AG09319 (cell line): Measurements from ENCODE around the gene EVL.
A peak's percentile ranks its signal among the peaks of the same experiment; 100 is the strongest.
"Not testable (repeated sequence)": the region's sequence is repeated elsewhere in the genome, so short reads cannot be mapped to it uniquely, and the experiment has no call there.

Experiments used
- DNase-seq: peaks from one replicate; pipeline ENCODE4 v3.0.0-alpha.2; 2010; ENCODE audit warnings: low read depth; ENCODE audit errors: extremely low read depth
- TF ChIP-seq, protein P1 (sequence below): IDR thresholded peaks from 2 replicates; pipeline ENCODE4 v1.5.1; 2011; ENCODE audit warnings: low read depth, mild to moderate bottlenecking, inconsistent platforms, low read length, moderate library complexity

The EVL gene

DNA sequence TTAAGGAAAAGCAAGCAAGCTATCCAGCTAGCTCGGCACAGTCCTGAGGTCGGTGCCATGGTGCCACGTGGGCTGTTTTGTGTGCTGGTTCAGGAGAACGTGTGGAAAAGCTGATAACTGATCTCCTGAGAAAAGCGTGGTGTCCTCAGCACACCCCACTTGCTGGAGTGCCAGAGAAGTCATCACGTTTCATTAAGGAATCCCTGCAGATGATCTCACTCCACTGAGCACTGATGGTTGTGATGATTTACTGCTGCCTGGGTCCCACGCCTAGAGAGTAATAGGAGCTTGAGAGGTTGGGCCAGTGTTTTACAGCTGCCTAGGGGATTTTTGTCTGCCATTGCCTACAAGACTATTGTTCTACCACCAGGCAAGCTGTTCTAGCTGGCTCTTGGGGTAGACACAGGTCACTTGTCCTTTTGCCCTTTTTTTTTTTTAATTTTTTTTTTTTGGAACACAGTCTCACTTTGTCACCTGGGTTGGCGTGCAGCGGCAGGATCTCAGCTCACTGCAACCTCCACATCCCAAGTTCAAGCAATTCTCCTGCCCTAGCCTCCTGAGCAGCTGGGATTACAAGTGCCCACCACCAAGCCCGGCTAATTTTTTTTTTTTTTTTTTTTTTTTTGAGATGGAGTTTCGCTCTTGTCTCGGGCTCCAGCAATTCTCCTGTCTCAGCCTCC lies 42.3 kb upstream of the EVL start:
- TF ChIP-seq, protein P1, sequence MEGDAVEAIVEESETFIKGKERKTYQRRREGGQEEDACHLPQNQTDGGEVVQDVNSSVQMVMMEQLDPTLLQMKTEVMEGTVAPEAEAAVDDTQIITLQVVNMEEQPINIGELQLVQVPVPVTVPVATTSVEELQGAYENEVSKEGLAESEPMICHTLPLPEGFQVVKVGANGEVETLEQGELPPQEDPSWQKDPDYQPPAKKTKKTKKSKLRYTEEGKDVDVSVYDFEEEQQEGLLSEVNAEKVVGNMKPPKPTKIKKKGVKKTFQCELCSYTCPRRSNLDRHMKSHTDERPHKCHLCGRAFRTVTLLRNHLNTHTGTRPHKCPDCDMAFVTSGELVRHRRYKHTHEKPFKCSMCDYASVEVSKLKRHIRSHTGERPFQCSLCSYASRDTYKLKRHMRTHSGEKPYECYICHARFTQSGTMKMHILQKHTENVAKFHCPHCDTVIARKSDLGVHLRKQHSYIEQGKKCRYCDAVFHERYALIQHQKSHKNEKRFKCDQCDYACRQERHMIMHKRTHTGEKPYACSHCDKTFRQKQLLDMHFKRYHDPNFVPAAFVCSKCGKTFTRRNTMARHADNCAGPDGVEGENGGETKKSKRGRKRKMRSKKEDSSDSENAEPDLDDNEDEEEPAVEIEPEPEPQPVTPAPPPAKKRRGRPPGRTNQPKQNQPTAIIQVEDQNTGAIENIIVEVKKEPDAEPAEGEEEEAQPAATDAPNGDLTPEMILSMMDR = no peak
- DNase-seq = no peak

DNA sequence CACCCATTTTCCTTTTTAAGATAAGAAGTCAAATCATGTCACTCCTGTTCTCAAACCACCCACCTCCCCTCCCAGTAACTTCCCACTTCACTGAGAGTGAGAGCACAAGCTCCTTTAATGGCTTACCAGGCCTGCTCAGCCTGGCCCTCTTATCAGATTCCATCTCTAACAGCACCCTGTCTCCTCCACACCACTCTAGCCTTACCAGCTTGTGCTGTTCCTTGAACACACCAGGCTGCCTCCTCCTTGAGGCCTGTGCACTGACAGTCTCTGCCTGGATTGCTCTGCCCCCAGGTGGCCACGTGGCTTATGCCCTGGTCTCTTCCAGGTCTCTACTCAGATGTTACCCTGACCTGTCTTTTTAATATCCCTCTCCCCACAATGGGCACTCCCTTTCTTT lies 40.1 kb upstream of the EVL start:
- DNase-seq = no peak
- TF ChIP-seq, protein P1 = peak; percentile 34

DNA sequence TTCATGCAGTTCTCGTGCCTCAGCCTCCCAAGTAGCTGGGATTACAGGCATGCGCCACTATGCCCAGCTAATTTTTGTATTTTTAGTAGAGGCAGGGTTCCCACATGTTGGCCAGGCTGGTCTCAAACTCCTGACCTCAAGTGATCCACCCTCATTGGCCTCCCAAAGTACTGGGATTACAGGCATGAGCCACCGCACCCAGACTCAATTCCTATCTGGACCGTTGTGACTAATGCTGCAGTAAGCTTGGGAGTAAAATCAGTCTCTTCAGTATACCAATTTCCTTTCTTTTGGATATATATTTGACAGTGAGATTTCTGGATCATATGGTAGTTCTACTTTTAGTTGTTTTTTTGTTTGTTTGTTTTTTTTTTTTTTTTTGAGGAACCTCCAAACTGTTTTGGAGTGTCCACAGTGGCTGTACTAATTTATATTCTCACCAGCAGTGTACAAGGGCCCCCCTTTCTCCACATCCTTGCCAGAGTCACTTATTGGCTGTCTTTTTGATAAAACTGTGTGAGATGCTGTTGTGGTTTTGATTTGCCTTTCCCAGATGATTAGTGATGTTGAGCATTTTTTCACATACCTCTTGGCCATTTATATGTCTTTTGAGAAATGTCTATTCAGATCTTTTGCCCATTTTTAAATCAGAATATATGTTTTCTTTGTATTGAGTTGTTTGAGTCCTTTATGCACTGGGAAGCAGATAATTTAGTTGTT lies 37.3 kb upstream of the EVL start:
- TF ChIP-seq, protein P1 = no peak
- DNase-seq = no peak

DNA sequence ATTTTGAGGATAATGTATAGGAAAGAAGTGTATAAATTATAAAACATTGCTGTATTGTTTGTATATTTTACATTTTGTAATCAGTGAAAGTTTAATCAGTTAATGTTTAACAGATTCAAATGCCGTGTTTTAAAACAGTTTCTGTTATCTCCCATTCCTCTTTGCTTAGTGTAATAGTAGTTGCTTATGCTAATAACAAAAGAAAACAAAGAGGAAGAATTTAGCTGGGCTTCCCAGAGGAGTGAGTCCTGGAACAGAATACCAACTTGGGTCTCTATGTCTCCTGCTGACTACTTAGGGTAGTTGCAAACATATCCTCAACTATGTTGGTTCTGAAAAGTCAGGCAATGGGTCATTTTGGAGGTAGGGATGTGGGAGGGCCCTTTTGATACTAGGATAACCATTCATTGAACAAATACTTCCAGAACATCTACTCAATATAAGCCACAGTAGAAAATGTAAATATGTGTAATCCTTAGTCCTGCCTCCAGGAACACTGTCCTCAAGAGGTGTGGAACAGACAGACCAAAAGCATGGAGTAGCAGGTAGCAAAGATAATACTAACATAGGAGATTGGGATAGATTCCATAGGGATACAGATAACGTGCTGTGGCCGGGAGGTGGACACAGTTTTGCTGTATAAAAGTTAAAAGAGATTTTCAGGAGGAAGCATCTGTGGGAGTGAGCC lies 36.1 kb upstream of the EVL start:
- DNase-seq = no peak
- TF ChIP-seq, protein P1 = no peak

DNA sequence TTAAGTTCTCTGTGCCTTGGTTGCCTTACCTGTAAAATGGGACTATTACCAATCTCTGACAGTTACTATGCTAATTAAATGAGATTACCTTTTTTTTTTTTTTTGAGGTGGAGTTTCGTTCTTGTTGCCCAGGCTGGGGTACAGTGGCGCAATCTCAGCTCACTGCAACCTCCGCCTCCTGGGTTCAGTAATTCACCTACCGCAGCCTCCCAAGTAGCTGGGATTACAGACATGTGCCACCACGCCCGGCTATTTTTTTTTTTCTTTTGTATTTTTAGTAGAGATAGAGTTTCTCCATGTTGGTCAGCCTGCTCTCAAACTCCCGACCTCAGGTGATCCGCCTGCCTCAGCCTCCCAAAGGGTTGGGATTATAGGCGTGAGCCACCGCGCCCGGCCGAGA lies 35.2 kb upstream of the EVL start:
- DNase-seq = not testable (repeated sequence)

DNA sequence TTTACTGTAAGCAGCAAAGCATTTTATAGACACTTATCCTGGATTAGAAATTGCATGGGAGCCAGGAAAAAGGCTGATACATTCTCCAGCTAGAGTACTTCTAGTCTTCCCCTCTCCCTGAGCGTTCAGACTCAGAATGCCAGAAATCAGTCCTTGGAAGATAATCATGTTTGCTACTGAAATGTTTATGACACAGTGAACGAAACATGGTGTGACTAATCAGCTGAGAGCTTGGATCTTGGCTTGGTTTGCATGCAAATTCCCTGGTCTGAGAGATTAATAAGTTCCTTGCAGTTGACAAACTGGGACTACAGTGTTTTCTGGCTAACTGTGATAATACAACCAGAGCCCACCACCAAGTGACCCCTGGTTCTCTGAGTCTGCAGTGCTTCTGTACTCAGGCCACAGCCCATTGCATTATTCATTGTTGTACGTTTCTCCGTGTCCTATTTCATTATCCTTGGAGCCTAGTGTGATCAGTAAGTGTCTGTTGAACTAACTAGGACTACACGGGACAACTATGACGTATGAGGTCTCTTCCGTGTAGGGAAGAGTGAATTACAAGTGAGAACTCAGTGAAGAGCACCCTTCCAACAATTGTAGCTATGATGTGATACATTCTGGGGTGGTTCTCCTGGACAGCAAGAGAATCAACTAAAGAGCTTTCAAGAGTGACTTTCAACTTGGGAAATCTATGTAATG lies 34.6 kb upstream of the EVL start:
- peak; percentile 63 for DNase-seq
- TF ChIP-seq, protein P1 = no peak

DNA sequence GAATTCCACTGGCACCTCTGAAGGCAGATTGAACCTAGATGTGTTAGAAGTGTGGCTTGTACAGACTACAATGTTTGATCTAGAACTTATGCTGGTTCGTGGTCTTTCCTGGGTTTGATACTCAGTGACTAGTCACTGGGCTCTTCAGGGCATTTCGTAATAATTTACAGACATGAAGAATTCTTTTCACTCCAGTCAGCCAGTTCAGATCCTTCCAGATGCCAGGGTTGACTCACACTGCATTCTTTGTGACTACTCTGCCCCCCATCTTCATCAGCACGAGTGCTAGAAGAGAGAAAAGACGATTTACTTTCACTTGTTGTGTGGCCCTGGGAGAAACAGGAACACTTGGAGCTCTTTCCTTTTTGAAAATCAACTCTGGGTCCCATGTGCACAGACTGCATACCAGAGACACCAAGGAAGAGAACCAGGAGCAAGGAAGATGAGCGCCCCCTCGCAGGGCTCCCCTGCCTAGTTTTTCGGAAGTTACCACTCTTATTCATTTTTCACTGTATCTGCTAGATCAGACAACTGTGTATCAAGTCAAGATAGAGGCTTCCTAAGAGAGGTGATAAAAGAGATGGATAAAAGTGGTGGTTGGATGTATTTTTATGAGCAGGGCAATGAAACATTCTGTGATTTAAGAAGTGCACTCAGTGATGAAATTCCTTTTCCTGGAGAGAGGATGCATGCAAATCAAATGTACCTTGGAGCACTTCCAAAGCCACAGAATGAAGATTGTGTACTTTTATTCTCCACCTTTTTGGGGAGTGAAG lies 33.5 kb upstream of the EVL start:
- DNase-seq = peak; percentile 89

More for the DNA sequence above, 33.5 kb upstream of the EVL start:
- TF ChIP-seq, protein P1 = peak; percentile 21
